Measurements from ENCODE around the gene ATAD1.

Gene ATAD1

DNA sequence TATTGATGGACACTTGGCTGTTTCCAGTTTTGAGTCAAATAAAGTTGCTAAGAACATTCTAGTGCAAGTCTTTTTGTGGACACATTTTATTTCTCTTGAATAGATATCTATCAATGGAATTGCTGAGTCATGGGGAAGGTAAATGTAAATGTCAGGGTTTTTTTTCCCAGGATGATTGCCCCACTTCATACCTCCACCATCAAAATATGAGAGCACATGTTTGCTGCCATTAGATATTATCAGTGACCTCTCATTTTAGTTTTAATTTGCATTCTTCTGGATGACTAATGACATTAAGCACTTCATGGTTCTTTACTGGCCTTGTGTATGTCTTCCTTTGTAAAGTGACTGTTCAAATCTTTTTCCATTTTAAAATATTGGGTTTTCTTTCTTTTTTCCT, 112.7 kb downstream of the ATAD1 start:
- no peak for DNase-seq

GRCh38 chr10:87703771-87704170, 114.3 kb downstream of the ATAD1 start:
- no peak for DNase-seq

GRCh38 chr10:87702973-87703294, 115.1 kb downstream of the ATAD1 start:
- no peak for DNase-seq

GRCh38 chr10:87702260-87702972, 115.6 kb downstream of the ATAD1 start:
- DNase-seq = no peak
